Central memory CD8-positive, alpha-beta T cell (primary cell): ENCODE results near the gene TTYH2.
"Not testable (repeated sequence)": the region's sequence is repeated elsewhere in the genome, so short reads cannot be mapped to it uniquely, and the experiment has no call there.

Experiments used
- ATAC-seq: fragments of 150-1000 bp; cut with Tn5 transposase; replicated peaks from 2 replicates; pipeline ENCODE4 v1.10.0; 2022; ENCODE audit warnings: mild to moderate bottlenecking, moderate FRiP score, moderate number of reproducible peaks; ENCODE audit not compliant: poor library complexity, severe bottlenecking; ENCODE audit errors: extremely low read depth
- DNase-seq, 2 donors: peaks; one replicate each; pipeline ENCODE4 v3.0.0; 2021; ENCODE audit warnings: low spot score in 2 of 2
- H3K27ac Mint-ChIP-seq: one replicate; pipeline ENCODE4 v1.8.0; 2022; ENCODE audit warnings: low read depth, mild to moderate bottlenecking, moderate library complexity, mixed read lengths
- H3K27me3 Mint-ChIP-seq: one replicate; pipeline ENCODE4 v1.8.0; 2022; ENCODE audit warnings: mixed read lengths
- H3K36me3 Mint-ChIP-seq: one replicate; pipeline ENCODE4 v1.8.0; 2022; ENCODE audit warnings: mild to moderate bottlenecking, moderate library complexity, mixed read lengths; ENCODE audit not compliant: insufficient read depth
- H3K4me1 Mint-ChIP-seq: one replicate; pipeline ENCODE4 v1.8.0; 2022; ENCODE audit warnings: mixed read lengths
- H3K4me3 Mint-ChIP-seq: one replicate; pipeline ENCODE4 v1.8.0; 2022; ENCODE audit warnings: mild to moderate bottlenecking, moderate library complexity, mixed read lengths
- H3K9me3 Mint-ChIP-seq: one replicate; pipeline ENCODE4 v1.8.0; 2022; ENCODE audit warnings: mixed read lengths

Gene TTYH2

DNA sequence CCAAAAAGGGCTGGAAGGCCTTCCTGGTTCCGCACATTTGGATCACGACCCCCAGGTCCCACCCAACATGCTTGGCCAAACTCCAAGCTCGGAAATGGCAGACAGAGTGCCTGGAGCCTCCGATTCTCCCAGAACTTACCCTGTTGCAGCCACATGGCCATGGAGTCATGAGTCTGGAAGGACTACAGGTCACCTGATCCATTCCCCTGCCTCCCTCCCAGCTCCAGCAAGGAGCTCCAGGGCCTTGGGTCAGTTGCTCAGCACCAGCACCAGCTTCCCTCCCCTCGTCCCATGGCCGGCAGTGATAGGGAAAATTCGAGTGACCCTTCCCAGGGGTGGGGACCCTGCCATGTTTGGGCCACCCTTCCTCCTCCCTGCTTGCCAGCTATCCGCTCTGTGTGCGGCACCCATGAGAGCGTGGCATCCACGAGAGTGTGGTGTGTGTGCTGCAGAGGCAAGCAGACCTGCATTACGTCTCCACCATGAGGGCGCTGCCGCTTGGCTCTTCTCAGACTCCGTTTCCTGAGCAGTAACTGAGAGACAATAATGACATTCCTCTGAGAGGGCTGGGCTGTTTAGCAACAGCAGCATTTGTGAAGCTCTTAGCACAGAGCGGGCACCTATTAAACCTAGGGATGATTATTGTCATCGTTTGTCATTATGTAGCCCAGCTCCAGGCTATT is 31.2 kb upstream of the TTYH2 start:
- no peak overlapping the region for H3K4me3 Mint-ChIP-seq
- no peak overlapping the region for H3K27ac Mint-ChIP-seq
- ATAC-seq: no peak
- H3K9me3 Mint-ChIP-seq: no peaks in the 10 kb centered on the region
- no peaks in the 10 kb centered on the region for H3K4me1 Mint-ChIP-seq
- peaks cover 76% of the 10 kb centered on the region for H3K27me3 Mint-ChIP-seq
- no peaks in the 10 kb centered on the region for H3K36me3 Mint-ChIP-seq
- DNase-seq: no peak

DNA sequence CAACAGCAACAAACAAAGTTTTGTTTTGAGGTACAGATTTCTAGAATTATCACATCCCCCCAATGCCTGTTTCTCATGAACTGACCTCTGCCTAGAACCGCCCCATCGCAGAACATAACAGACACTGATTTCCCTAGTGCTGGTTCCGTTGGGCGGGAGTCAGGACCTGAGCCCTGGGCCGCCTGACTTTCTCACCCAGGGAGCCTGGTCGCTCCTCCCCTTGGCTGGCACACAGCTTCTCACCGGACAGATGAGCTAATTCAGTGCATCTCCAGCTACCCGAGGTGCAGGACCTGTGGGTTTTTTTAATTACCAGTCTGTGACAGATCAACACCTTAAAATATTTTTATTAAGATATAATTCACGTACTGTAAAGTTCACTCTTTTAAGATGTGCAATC is 30.0 kb upstream of the TTYH2 start:
- no peak overlapping the region for H3K27ac Mint-ChIP-seq
- H3K9me3 Mint-ChIP-seq: no peaks in the 10 kb centered on the region
- no peak overlapping the region for H3K4me3 Mint-ChIP-seq
- no peaks in the 10 kb centered on the region for H3K36me3 Mint-ChIP-seq
- DNase-seq: no peak
- H3K4me1 Mint-ChIP-seq: no peaks in the 10 kb centered on the region
- no peak for ATAC-seq
- peaks cover 74% of the 10 kb centered on the region for H3K27me3 Mint-ChIP-seq

DNA sequence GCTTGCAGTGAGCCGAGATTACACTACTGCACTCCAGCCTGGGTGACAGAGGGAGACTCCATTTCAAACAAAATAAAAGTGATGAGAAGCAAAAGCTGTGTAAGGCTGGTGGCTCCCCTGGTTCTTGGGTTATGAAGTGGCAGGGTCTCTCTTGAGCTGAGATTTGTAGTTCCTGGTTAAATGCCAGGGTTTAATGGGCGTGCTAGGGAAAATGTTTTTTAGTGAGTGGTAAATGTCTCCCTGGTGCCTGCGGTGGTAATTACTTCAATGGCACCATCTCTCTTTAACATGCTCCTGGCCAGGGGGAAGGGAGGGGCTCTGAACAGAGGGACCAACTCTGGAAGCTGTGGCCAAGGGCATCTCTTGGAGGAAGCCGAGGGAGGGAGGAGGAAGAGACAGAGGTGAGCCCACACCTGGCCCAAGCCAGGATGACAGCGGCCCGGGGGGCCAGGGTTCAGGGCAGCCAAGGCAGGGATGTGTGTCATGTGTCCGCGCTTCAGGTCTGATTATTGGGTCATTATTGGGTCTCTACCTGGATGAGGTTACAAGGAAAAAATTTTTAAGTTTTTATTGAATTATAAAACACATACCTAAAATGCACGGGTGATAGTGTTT is 27.7 kb upstream of the TTYH2 start:
- H3K27ac Mint-ChIP-seq: no peak overlapping the region
- DNase-seq: no peak
- no peaks in the 10 kb centered on the region for H3K4me1 Mint-ChIP-seq
- no peak overlapping the region for H3K4me3 Mint-ChIP-seq
- H3K9me3 Mint-ChIP-seq: no peaks in the 10 kb centered on the region
- peaks cover 51% of the 10 kb centered on the region for H3K27me3 Mint-ChIP-seq
- no peak for ATAC-seq
- H3K36me3 Mint-ChIP-seq: no peaks in the 10 kb centered on the region

GRCh38 chr17:74186498-74186897 is 26.9 kb upstream of the TTYH2 start:
- Mint-ChIP-seq H3K4me1 (no peaks in the 10 kb centered on the region), H3K27me3 (peaks cover 43% of the 10 kb centered on the region), H3K36me3 (no peaks in the 10 kb centered on the region), H3K4me3 (no peak overlapping the region), H3K9me3 (no peaks in the 10 kb centered on the region), H3K27ac (no peak overlapping the region)
- no peak for DNase-seq
- no peak for ATAC-seq

GRCh38 chr17:74187761-74188160 is 25.6 kb upstream of the TTYH2 start:
- Mint-ChIP-seq H3K27me3 (peaks cover 38% of the 10 kb centered on the region), H3K36me3 (peaks cover 2% of the 10 kb centered on the region), H3K4me1 (no peaks in the 10 kb centered on the region), H3K27ac (no peak overlapping the region), H3K4me3 (no peak overlapping the region), H3K9me3 (no peaks in the 10 kb centered on the region)
- DNase-seq (no peak), ATAC-seq (no peak)

DNA sequence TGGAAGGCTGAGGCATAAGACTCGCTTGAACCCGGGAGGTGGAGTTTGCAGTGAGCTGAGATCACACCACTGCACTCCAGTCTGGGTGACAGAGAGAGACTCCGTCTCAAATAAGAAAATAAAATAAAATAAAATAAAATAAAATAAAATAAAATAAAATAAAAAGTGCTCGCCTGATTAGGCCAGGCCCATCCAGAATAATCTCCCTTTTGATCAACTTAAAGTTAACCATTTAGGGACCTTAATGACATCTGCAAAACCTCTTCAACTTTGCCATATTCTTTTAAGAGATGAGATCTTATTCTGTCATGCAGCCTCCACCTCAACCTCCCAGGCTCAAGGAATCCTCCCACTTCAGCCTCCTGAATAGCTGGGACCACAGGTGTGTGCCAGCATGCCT is 24.7 kb upstream of the TTYH2 start:
- peaks cover 47% of the 10 kb centered on the region for H3K27me3 Mint-ChIP-seq
- not testable (repeated sequence) for ATAC-seq, H3K9me3 Mint-ChIP-seq, H3K27ac Mint-ChIP-seq, H3K4me3 Mint-ChIP-seq, DNase-seq, H3K36me3 Mint-ChIP-seq, H3K4me1 Mint-ChIP-seq

GRCh38 chr17:74190154-74190553 is 23.2 kb upstream of the TTYH2 start:
- Mint-ChIP-seq H3K27ac (no peak overlapping the region), H3K4me1 (no peaks in the 10 kb centered on the region), H3K4me3 (no peak overlapping the region), H3K27me3 (peaks cover 54% of the 10 kb centered on the region), H3K9me3 (no peaks in the 10 kb centered on the region), H3K36me3 (peaks cover 2% of the 10 kb centered on the region)
- ATAC-seq (no peak), DNase-seq (no peak)

DNA sequence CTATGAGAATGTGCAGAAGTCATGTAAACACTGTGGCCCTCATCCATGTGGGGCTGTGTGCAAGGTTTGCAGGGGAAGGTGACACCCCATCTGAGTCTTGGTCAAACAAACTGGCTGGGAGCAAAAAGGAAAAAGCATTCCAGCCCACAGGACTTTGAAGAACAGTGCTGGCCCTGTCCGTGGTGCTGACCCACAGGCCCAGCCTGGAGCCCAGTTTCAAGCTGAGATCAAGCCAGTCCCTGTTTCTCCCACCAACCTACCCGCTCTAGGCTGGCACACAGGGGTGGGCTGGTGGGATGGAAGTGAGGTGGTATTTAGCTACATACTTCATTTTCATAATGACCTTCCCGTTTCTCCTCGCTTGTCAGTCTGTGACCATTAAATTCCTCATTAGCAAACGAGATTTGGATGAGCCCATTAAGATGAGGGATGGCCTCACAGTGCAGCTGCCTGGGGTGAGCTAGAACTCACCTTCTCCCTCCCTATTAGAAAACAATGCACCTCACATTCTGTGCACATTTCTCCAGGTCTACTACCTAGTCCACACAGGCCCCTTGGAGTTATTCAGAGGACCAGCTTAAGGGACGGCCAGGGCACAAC is 22.5 kb upstream of the TTYH2 start:
- DNase-seq (no peak), ATAC-seq (no peak)
- Mint-ChIP-seq H3K9me3 (no peaks in the 10 kb centered on the region), H3K27ac (no peak overlapping the region), H3K36me3 (peaks cover 2% of the 10 kb centered on the region), H3K4me3 (no peak overlapping the region), H3K27me3 (peaks cover 54% of the 10 kb centered on the region), H3K4me1 (no peaks in the 10 kb centered on the region)

DNA sequence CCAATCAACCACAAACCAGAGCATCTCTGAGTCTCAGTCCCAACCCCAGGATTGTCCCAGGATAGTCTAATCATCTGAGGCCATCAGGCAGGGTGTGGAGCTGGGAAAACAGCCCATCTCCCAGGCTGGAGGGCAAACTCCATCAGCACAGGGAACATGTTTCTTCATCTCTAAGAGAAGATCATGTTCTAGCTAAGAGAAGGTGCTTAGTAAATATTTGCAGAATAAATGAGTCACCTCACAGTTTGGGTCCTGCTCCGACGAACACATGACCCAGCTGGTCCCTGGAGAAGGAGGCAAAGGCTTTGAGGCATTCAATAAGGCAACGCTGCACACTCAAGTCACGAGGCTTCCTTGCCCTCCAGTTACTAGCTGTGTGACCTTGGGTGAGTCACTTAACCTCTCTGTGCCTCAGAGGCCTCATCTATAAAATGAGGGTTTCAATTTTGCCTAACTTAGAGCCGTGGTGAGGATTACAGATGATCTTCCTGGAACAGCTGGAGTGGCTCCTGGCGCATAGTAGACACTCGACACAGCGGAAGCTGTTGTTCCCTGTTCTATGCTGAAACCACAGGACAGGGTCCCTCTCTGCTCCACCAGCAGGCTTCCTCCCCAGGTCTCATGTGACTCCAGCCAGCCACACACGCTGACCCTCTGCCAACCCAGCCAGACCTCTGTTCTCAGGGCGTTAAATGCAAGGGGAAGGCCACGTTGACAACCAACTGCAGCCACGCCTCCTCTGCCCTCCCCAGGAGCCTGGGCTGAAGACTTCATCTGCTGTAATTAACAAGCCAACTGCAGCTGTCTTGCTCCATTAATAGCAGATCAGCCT is 20.2 kb upstream of the TTYH2 start:
- DNase-seq (no peak), ATAC-seq (no peak)
- Mint-ChIP-seq H3K4me3 (no peak overlapping the region), H3K9me3 (no peaks in the 10 kb centered on the region), H3K36me3 (peaks cover 2% of the 10 kb centered on the region), H3K27me3 (peaks cover 59% of the 10 kb centered on the region), H3K4me1 (no peaks in the 10 kb centered on the region), H3K27ac (no peak overlapping the region)

GRCh38 chr17:74194682-74195081 is 18.7 kb upstream of the TTYH2 start:
- ATAC-seq: no peak
- no peak overlapping the region for H3K4me3 Mint-ChIP-seq
- H3K36me3 Mint-ChIP-seq: peaks cover 3% of the 10 kb centered on the region
- H3K27ac Mint-ChIP-seq: no peak overlapping the region
- H3K9me3 Mint-ChIP-seq: no peaks in the 10 kb centered on the region
- peaks cover 2% of the 10 kb centered on the region for H3K4me1 Mint-ChIP-seq
- H3K27me3 Mint-ChIP-seq: peaks cover 74% of the 10 kb centered on the region
- DNase-seq: no peak

- H3K27me3 Mint-ChIP-seq: peaks cover 95% of the 10 kb centered on the region
- H3K27ac Mint-ChIP-seq: no peak overlapping the region
Observed at GRCh38 chr17:74196541-74197317, 16.6 kb upstream of the TTYH2 start.

GRCh38 chr17:74197801-74198200 is 15.6 kb upstream of the TTYH2 start:
- Mint-ChIP-seq H3K36me3 (peaks cover 5% of the 10 kb centered on the region), H3K4me3 (no peak overlapping the region), H3K4me1 (peaks cover 16% of the 10 kb centered on the region), H3K9me3 (no peaks in the 10 kb centered on the region), H3K27me3 (peaks cover 97% of the 10 kb centered on the region), H3K27ac (no peak overlapping the region)
- DNase-seq: no peak
- no peak for ATAC-seq

More at GRCh38 chr17:74196541-74197317, 16.6 kb upstream of the TTYH2 start:
- DNase-seq (no peak), ATAC-seq (no peak)
- Mint-ChIP-seq H3K36me3 (peaks cover 7% of the 10 kb centered on the region), H3K9me3 (no peaks in the 10 kb centered on the region), H3K4me3 (no peak overlapping the region), H3K4me1 (peaks cover 9% of the 10 kb centered on the region)
